ENCODE data around the gene SPATS2.
A peak's percentile ranks its signal among the peaks of the same experiment; 100 is the strongest.
"Not testable (repeated sequence)": the region's sequence is repeated elsewhere in the genome, so short reads cannot be mapped to it uniquely, and the experiment has no call there.

SPATS2 gene

GRCh38 chr12:49349266-49349665 lies 18.0 kb upstream of the SPATS2 start:
- no peak for DNase-seq (ENCODE audit: low read depth in 2 of 2)

- DNase-seq (ENCODE audit: low read depth in 2 of 2), result no peak
Observed at GRCh38 chr12:49352351-49352750, 14.9 kb upstream of the SPATS2 start.

GRCh38 chr12:49355913-49356312 lies 11.3 kb upstream of the SPATS2 start:
- no peak for DNase-seq (ENCODE audit: low read depth in 2 of 2)

- no peak for DNase-seq (ENCODE audit: low read depth in 2 of 2)
Observed at GRCh38 chr12:49357103-49357678, 10.1 kb upstream of the SPATS2 start.

GRCh38 chr12:49358483-49359141 lies 8.7 kb upstream of the SPATS2 start:
- DNase-seq (ENCODE audit: low read depth in 2 of 2), result no peak

DNA sequence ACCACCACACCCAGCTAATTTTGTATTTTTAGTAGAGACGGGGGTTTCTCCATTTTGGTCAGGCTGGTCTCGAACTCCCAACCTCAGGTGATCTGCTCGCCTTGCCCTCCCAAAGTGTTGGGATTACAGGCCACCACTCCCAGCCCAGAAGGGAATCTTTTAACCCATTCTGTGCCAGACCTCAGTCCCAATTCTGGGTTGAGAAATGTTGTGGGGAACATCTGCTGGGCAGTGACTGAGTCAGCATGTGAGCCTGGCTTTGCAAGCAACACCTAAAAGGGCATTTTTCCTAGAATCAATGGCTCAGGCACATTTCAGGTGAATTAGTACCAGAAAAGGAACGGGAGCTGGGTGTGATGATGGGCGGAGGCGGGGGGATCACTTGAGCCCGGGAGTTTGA lies 7.6 kb upstream of the SPATS2 start:
- DNase-seq (ENCODE audit: low read depth in 2 of 2), result no peak

- no peak for DNase-seq (ENCODE audit: low read depth in 2 of 2)
Observed at GRCh38 chr12:49362077-49362476, 5.2 kb upstream of the SPATS2 start.

- DNase-seq (ENCODE audit: low read depth in 2 of 2), result no peak
Observed at GRCh38 chr12:49364989-49365388, 2.3 kb upstream of the SPATS2 start.

GRCh38 chr12:49365542-49365941 lies 1.7 kb upstream of the SPATS2 start:
- DNase-seq (ENCODE audit: low read depth in 2 of 2), result no peak

DNA sequence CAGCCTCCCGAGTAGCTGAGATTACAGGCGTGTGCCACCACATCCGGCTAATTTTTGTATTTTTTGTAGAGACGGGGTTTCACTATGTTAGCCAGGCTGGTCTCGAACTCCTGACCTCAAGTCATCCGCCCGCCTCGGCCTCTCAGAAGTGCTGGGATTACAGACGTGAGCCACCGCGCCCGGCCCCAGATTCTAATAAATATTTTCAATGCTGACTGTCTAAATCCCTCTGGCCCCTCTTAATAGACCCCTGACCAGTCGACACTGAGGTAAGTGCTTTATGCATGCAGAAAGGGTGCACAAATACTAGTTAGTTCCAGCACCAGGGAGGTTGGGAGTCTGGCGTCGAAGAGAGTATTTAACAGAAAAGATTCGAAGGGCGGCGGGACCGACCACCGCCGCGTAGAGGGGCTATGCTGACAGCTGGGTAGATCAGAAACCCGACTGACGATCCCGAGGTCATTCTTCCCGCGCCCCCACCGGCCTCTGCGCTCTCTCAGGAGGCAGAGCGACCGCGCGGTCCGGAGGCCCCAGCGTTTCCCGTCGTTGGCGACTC lies 1.1 kb upstream of the SPATS2 start:
- no peak for DNase-seq (ENCODE audit: low read depth in 2 of 2)

- peak; percentile 61 to 73 for DNase-seq (ENCODE audit: low read depth in 2 of 2)
Observed at GRCh38 chr12:49366652-49367380, 446 bp upstream of the SPATS2 start.

DNA sequence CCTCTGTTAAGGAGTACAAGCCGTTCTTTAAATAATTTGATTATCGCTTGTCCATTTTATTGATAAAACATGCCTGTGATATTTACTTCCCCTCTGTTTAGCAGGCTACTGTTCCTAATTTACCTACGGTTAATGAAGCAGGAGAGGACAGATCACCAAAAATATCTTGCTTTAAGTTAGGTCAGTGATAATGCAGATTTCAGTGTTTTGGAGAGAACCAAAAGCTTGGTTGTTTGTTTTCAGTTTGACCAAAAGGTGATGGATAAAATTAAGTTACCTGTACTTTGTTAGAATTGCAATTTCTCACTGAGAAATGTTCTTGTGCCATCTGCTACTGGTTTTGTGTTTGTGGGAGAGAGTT lies 958 bp downstream of the SPATS2 start:
- DNase-seq (ENCODE audit: low read depth in 2 of 2), result no peak

GRCh38 chr12:49369411-49370145 lies 2.3 kb downstream of the SPATS2 start:
- DNase-seq (ENCODE audit: low read depth in 2 of 2), result no peak

GRCh38 chr12:49370539-49370938 lies 3.3 kb downstream of the SPATS2 start:
- no peak for DNase-seq (ENCODE audit: low read depth in 2 of 2)

DNA sequence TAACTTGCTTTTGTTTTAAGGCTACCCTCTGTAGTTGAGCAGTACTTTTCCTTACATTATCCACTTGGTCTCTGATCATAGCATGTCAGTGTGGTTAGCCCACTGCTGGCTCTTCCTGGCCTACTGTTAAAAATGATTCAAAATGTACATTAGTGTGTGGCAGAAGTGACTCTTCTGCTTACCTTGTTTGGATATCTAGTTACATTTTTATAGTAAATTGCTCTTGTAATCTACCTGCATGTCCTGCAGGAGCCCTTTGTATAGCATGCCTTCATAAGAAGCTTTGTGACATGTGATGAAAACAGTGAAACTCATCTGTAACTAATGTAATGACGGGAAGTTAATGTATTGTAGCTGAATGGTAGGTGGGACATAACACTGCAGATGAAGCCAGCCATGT lies 8.1 kb downstream of the SPATS2 start:
- DNase-seq (ENCODE audit: low read depth in 2 of 2), result no peak

- no peak for DNase-seq (ENCODE audit: low read depth in 2 of 2)
Observed at GRCh38 chr12:49377386-49377785, 10.1 kb downstream of the SPATS2 start.

DNA sequence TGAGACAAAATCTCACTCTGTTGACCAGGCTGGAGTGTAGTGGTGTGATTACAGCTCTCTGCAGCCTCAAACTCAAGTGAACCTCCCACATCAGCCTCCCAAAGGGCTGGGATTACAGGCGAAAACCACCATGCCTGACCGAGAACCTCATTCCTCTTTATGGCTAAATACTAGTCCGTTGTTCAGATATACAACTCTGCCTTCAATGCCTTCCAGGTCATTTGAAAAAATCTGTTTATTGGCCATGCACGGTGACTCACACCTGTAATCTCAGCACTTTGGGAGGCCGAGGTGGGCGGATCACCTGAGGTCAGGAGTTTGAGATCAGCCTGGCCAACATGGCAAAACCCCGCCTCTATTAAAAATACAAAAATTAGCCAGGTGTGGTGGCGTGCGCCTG lies 12.9 kb downstream of the SPATS2 start:
- DNase-seq (ENCODE audit: low read depth in 2 of 2), result not testable (repeated sequence)

DNA sequence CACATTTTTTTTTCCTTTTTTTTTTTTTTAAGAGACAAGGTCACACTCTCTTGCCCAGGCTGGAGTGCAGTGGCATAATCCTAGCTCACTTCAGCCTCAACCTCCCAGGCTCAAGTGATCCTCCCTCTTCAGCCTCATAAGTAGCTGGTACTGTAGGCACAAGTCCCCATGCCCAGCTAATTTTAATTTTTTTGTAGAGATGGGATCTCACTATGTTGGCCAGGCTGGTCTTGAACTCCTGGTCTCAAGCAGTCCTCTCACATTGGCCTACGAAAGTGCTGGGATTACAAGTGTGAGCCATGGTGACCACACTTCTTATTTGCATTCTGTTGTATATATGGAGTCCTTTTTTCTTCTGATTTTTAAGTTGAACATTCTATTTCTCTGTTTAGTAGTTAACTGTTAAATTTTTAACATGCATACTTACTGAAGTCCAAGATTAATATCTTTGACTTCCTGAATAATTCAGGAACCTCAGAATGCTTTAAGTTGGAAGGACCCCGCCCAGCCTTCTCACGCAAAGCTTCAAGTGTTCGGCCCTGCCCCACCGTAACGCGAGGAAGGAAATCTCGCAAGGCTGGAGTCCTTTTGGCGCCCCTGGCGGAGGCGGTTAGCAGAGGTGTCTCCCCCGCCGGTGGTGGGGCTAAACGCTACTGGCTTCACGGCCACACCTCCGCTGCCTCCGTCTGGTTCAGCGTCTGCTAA lies 21.6 kb downstream of the SPATS2 start:
- DNase-seq (ENCODE audit: low read depth in 2 of 2), result peak; percentile 25 to 39

- DNase-seq (ENCODE audit: low read depth in 2 of 2), result no peak
Observed at GRCh38 chr12:49389387-49389703, 22.1 kb downstream of the SPATS2 start.

- DNase-seq (ENCODE audit: low read depth in 2 of 2), result no peak
Observed at GRCh38 chr12:49397000-49397399, 29.7 kb downstream of the SPATS2 start.

GRCh38 chr12:49400304-49400703 lies 33.0 kb downstream of the SPATS2 start:
- no peak for DNase-seq (ENCODE audit: low read depth in 2 of 2)

GRCh38 chr12:49403971-49404450 lies 36.7 kb downstream of the SPATS2 start:
- DNase-seq (ENCODE audit: low read depth in 2 of 2), result no peak
